Neural progenitor cell (in vitro differentiated cells): ENCODE results near the gene POLD4. TPM values are rescaled to one million over a fixed set of nuclear protein-coding genes. Genes with fewer than 3 reads are reported as not detected.

ENCODE experiments used
- DNase-seq: peaks from one replicate; pipeline ENCODE4 v3.0.0-alpha.2; 2016; ENCODE audit warnings: low spot score
- H2AFZ ChIP-seq: fragments of 200-600 bp; sonication (generic); replicated peaks from 2 replicates; pipeline ENCODE4 v1.6.1; 2016; ENCODE audit warnings: antibody characterized with exemption
- H3F3A ChIP-seq: fragments of 200-600 bp; sonication (generic); 2 replicates; pipeline ENCODE4 v1.6.1; 2016; ENCODE audit warnings: antibody characterized with exemption, low read depth
- H3K27ac ChIP-seq: fragments of 200-600 bp; sonication (generic); 2 replicates; pipeline ENCODE4 v1.5.1; 2016; ENCODE audit warnings: mild to moderate bottlenecking
- H3K27me3 ChIP-seq: fragments of 200-600 bp; sonication (generic); 2 replicates; pipeline ENCODE4 v1.6.1; 2016; ENCODE audit warnings: mild to moderate bottlenecking, moderate library complexity
- H3K36me3 ChIP-seq: fragments of 200-600 bp; sonication (generic); 2 replicates; pipeline ENCODE4 v1.5.1; 2016
- H3K4me1 ChIP-seq: fragments of 200-600 bp; sonication (generic); 2 replicates; pipeline ENCODE4 v1.6.1; 2016; ENCODE audit warnings: mixed run types
- H3K4me2 ChIP-seq: fragments of 200-600 bp; sonication (generic); 2 replicates; pipeline ENCODE4 v1.6.1; 2016
- H3K4me3 ChIP-seq: fragments of 200-600 bp; sonication (generic); 2 replicates; pipeline ENCODE4 v1.5.1; 2016
- H3K79me2 ChIP-seq: fragments of 200-600 bp; sonication (generic); 2 replicates; pipeline ENCODE4 v1.6.1; 2016; ENCODE audit warnings: low read depth
- H3K9ac ChIP-seq: fragments of 200-600 bp; sonication (generic); 2 replicates; pipeline ENCODE4 v1.6.1; 2016
- H3K9me3 ChIP-seq: fragments of 200-600 bp; sonication (generic); 2 replicates; pipeline ENCODE4 v1.5.1; 2016; ENCODE audit warnings: low read depth
- H4K20me1 ChIP-seq: fragments of 200-600 bp; sonication (generic); 2 replicates; pipeline ENCODE4 v1.6.1; 2016; ENCODE audit warnings: low read depth
- H3K27ac Mint-ChIP-seq: 3 replicates; pipeline ENCODE4 v1.8.0; 2021; ENCODE audit warnings: mixed read lengths
- H3K27me3 Mint-ChIP-seq: 2 replicates; pipeline ENCODE4 v1.8.0; 2022; ENCODE audit warnings: low read depth, mild to moderate bottlenecking, inconsistent platforms, moderate library complexity, mixed read lengths; ENCODE audit not compliant: insufficient read depth
- H3K36me3 Mint-ChIP-seq: 3 replicates; pipeline ENCODE4 v1.8.0; 2021; ENCODE audit warnings: mixed read lengths
- H3K4me1 Mint-ChIP-seq: 3 replicates; pipeline ENCODE4 v1.8.0; 2021; ENCODE audit warnings: mixed read lengths
- H3K4me3 Mint-ChIP-seq: 3 replicates; pipeline ENCODE4 v1.8.0; 2021; ENCODE audit warnings: mild to moderate bottlenecking, moderate library complexity, mixed read lengths
- H3K9me3 Mint-ChIP-seq: 3 replicates; pipeline ENCODE4 v1.8.0; 2020; ENCODE audit warnings: mixed read lengths
- CTCF ChIP-seq: fragments of 200-600 bp; sonication (generic); IDR thresholded peaks from 2 replicates; pipeline ENCODE4 v1.5.1; 2017; ENCODE audit warnings: antibody characterized with exemption, mild to moderate bottlenecking
- EZH2 ChIP-seq: fragments of 200-600 bp; sonication (generic); IDR thresholded peaks from 2 replicates; pipeline ENCODE4 v1.6.1; 2017; ENCODE audit warnings: antibody characterized with exemption, mild to moderate bottlenecking, moderate library complexity
- EZH2phosphoT487 ChIP-seq: fragments of 200-600 bp; sonication (generic); IDR thresholded peaks from 2 replicates; pipeline ENCODE4 v1.6.1; 2017; ENCODE audit warnings: antibody characterized with exemption
- total RNA-seq: library from RNA; depleted of rRNA; stranded (reverse); fragments of >200 nt; gene quantifications from 2 replicates; pipeline ENCODE4 v1.2.3, GENCODE V29; 2015; ENCODE audit warnings: low replicate concordance

The POLD4 gene
- total RNA-seq, 1 donor from 2014 or later, result 1.1 TPM

GRCh38 chr11:67309166-67309565 is 44.2 kb downstream of the POLD4 start:
- Histone ChIP-seq H3K36me3 (no peaks in the 10 kb centered on the region), H3K79me2 (no peaks in the 10 kb centered on the region), H3K9ac (no peak overlapping the region), H2AFZ (no peak overlapping the region), H3K4me2 (no peak overlapping the region), H3K27me3 (peaks cover 8% of the 10 kb centered on the region), H3K4me3 (no peak overlapping the region), H3K9me3 (no peaks in the 10 kb centered on the region), H3F3A (peaks cover 6% of the 10 kb centered on the region), H3K27ac (no peak overlapping the region), H3K4me1 (no peaks in the 10 kb centered on the region), H4K20me1 (no peaks in the 10 kb centered on the region)
- Mint-ChIP-seq H3K27me3 (peaks cover 12% of the 10 kb centered on the region), H3K27ac (no peak overlapping the region), H3K4me3 (no peak overlapping the region), H3K36me3 (no peaks in the 10 kb centered on the region), H3K9me3 (no peaks in the 10 kb centered on the region), H3K4me1 (peaks cover 4% of the 10 kb centered on the region)
- TF ChIP-seq EZH2, result no peak
- no peak for TF ChIP-seq EZH2phosphoT487
- TF ChIP-seq CTCF, result no peak
- no peak for DNase-seq

GRCh38 chr11:67308031-67308866 is 45.1 kb downstream of the POLD4 start:
- Histone ChIP-seq H3K4me2 (no peak overlapping the region), H3K9me3 (no peaks in the 10 kb centered on the region), H4K20me1 (no peaks in the 10 kb centered on the region), H2AFZ (no peak overlapping the region), H3K36me3 (no peaks in the 10 kb centered on the region), H3K79me2 (no peaks in the 10 kb centered on the region), H3K27ac (no peak overlapping the region), H3K27me3 (peaks cover 16% of the 10 kb centered on the region), H3K4me1 (no peaks in the 10 kb centered on the region), H3K9ac (no peak overlapping the region), H3K4me3 (no peak overlapping the region), H3F3A (peaks cover 8% of the 10 kb centered on the region)
- Mint-ChIP-seq H3K4me1 (peaks cover 4% of the 10 kb centered on the region), H3K27ac (no peak overlapping the region), H3K4me3 (no peak overlapping the region), H3K27me3 (peaks cover 10% of the 10 kb centered on the region), H3K36me3 (no peaks in the 10 kb centered on the region), H3K9me3 (no peaks in the 10 kb centered on the region)
- no peak for DNase-seq
- TF ChIP-seq CTCF (no peak), EZH2 (no peak), EZH2phosphoT487 (no peak)

- H3F3A ChIP-seq, result peaks cover 13% of the 10 kb centered on the region
- no peaks in the 10 kb centered on the region for H3K9me3 Mint-ChIP-seq
- no peak overlapping the region for H3K27ac ChIP-seq
- H3K4me3 ChIP-seq, result no peak overlapping the region
- peaks cover 2% of the 10 kb centered on the region for H3K4me1 ChIP-seq
- no peak overlapping the region for H3K4me3 Mint-ChIP-seq
- H3K9ac ChIP-seq, result no peak overlapping the region
- H4K20me1 ChIP-seq, result peaks cover 2% of the 10 kb centered on the region
- peaks cover 16% of the 10 kb centered on the region for H3K27me3 ChIP-seq
- no peaks in the 10 kb centered on the region for H3K36me3 ChIP-seq
- peaks cover 6% of the 10 kb centered on the region for H3K4me1 Mint-ChIP-seq
- H2AFZ ChIP-seq, result no peak overlapping the region
- no peak for DNase-seq
- H3K27ac Mint-ChIP-seq, result no peak overlapping the region
- no peak overlapping the region for H3K4me2 ChIP-seq
- TF ChIP-seq EZH2phosphoT487 (no peak), EZH2 (no peak), CTCF (no peak)
- H3K79me2 ChIP-seq, result no peaks in the 10 kb centered on the region
- H3K27me3 Mint-ChIP-seq, result peaks cover 9% of the 10 kb centered on the region
- H3K36me3 Mint-ChIP-seq, result no peaks in the 10 kb centered on the region
- H3K9me3 ChIP-seq, result no peaks in the 10 kb centered on the region
These were observed 45.8 kb downstream of the POLD4 start for GRCh38 chr11:67307545-67308001.
